Measurements from ENCODE around the gene TAF8.

GRCh38 chr6:42084889-42085288, 34.6 kb downstream of the TAF8 start:
- TF ChIP-seq, protein P1, sequence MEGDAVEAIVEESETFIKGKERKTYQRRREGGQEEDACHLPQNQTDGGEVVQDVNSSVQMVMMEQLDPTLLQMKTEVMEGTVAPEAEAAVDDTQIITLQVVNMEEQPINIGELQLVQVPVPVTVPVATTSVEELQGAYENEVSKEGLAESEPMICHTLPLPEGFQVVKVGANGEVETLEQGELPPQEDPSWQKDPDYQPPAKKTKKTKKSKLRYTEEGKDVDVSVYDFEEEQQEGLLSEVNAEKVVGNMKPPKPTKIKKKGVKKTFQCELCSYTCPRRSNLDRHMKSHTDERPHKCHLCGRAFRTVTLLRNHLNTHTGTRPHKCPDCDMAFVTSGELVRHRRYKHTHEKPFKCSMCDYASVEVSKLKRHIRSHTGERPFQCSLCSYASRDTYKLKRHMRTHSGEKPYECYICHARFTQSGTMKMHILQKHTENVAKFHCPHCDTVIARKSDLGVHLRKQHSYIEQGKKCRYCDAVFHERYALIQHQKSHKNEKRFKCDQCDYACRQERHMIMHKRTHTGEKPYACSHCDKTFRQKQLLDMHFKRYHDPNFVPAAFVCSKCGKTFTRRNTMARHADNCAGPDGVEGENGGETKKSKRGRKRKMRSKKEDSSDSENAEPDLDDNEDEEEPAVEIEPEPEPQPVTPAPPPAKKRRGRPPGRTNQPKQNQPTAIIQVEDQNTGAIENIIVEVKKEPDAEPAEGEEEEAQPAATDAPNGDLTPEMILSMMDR (optimal IDR thresholded peaks at IDR 0.05 in 1 of 3, IDR thresholded peaks at IDR 0.05 in 1 of 3, conservative IDR thresholded peaks at IDR 0.05 in 1 of 3; ENCODE audit: extremely low read depth in 1 of 3, insufficient read depth in 2 of 3, low read length in 3 of 3), result no peak
- TF ChIP-seq EZH2 (IDR thresholded peaks at IDR 0.05; ENCODE audit: low read length), result no peak
